ENCODE data around the gene VMP1. TPM values are rescaled to one million over a fixed set of nuclear protein-coding genes. Genes with fewer than 3 reads are reported as not detected.

VMP1 gene
- total and polyA plus RNA-seq, 2 of the 13 experiments (the other 11 are each of a cell fraction or from before 2014, with no cell fraction given) = 186 to 271 TPM

DNA sequence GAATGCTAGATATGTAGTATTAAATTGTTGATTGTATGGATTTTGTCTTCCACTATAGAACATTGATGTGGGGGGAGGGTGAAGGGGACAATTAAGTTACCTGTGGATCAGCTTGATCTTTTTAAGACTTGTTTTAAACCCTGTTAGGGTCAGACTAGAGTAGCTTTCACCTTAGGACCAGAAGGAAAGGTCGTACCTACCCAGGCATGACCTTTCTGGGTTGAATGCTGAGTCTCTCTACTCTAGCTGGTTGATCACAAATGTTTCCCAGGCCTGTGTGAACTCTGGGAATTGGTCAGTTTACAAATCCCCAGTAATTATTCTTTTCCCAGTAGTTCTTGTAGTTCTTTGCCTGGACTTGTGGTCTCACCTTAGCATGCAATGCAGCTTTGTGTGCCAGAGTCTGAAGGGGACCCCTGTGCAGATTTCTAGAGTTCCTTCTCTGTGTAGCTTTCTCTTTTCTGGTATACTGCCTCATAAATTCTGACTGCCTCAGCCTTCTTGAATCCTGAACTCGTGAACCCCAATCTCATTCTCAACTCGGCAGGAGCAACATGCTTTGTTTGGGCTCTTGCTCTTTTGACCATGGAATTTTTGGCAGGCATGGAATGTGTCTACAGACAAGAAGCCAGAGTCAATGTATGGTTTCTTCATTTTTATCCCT is 54.1 kb downstream of the VMP1 start (continued):
- TF ChIP-seq, protein P1, sequence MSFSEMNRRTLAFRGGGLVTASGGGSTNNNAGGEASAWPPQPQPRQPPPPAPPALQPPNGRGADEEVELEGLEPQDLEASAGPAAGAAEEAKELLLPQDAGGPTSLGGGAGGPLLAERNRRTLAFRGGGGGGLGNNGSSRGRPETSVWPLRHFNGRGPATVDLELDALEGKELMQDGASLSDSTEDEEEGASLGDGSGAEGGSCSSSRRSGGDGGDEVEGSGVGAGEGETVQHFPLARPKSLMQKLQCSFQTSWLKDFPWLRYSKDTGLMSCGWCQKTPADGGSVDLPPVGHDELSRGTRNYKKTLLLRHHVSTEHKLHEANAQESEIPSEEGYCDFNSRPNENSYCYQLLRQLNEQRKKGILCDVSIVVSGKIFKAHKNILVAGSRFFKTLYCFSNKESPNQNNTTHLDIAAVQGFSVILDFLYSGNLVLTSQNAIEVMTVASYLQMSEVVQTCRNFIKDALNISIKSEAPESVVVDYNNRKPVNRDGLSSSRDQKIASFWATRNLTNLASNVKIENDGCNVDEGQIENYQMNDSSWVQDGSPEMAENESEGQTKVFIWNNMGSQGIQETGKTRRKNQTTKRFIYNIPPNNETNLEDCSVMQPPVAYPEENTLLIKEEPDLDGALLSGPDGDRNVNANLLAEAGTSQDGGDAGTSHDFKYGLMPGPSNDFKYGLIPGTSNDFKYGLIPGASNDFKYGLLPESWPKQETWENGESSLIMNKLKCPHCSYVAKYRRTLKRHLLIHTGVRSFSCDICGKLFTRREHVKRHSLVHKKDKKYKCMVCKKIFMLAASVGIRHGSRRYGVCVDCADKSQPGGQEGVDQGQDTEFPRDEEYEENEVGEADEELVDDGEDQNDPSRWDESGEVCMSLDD (CRISPR knock-in tag; IDR thresholded peaks at IDR 0.05; ENCODE audit: borderline replicate concordance) = no peak
- TF ChIP-seq SOX5 (CRISPR knock-in tag; IDR thresholded peaks at IDR 0.05; ENCODE audit: borderline replicate concordance) = peak; percentile 78
- no peak for TF ChIP-seq ZNF501 (CRISPR knock-in tag; IDR thresholded peaks at IDR 0.05)
- no peak for TF ChIP-seq SIN3B (IDR thresholded peaks at IDR 0.05; ENCODE audit: low read length)
- TF ChIP-seq IRF2 (CRISPR knock-in tag; IDR thresholded peaks at IDR 0.05) = 0 out of 2 replicates have a peak, but pooled peaks have one; percentile 55
- TF ChIP-seq GATAD2A (CRISPR knock-in tag; IDR thresholded peaks at IDR 0.05) = peak; percentile 80
- TF ChIP-seq MLLT10 (CRISPR knock-in tag; IDR thresholded peaks at IDR 0.05) = no peak
- TF ChIP-seq, protein P2, sequence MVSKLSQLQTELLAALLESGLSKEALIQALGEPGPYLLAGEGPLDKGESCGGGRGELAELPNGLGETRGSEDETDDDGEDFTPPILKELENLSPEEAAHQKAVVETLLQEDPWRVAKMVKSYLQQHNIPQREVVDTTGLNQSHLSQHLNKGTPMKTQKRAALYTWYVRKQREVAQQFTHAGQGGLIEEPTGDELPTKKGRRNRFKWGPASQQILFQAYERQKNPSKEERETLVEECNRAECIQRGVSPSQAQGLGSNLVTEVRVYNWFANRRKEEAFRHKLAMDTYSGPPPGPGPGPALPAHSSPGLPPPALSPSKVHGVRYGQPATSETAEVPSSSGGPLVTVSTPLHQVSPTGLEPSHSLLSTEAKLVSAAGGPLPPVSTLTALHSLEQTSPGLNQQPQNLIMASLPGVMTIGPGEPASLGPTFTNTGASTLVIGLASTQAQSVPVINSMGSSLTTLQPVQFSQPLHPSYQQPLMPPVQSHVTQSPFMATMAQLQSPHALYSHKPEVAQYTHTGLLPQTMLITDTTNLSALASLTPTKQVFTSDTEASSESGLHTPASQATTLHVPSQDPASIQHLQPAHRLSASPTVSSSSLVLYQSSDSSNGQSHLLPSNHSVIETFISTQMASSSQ (IDR thresholded peaks at IDR 0.05; ENCODE audit: low read depth) = no peak
- TF ChIP-seq, protein P2 (CRISPR knock-in tag; IDR thresholded peaks at IDR 0.05; ENCODE audit: borderline replicate concordance) = no peak
- no peak for TF ChIP-seq GLI4 (CRISPR knock-in tag; IDR thresholded peaks at IDR 0.05; ENCODE audit: borderline replicate concordance)
- TF ChIP-seq ZNF235 (CRISPR knock-in tag; IDR thresholded peaks at IDR 0.05; ENCODE audit: borderline replicate concordance) = no peak
- no peak for TF ChIP-seq SOX13 (IDR thresholded peaks at IDR 0.05)
- TF ChIP-seq SOX13 (CRISPR knock-in tag; conservative IDR thresholded peaks at IDR 0.05 in 1 of 2, IDR thresholded peaks at IDR 0.05 in 1 of 2) = peak in 1 of 2 experiments; percentile 87; a peak in 2 of 4 replicates
- no peak for TF ChIP-seq XRCC5 (optimal IDR thresholded peaks at IDR 0.05; ENCODE audit: low read length)
- no peak for TF ChIP-seq CREB1 (IDR thresholded peaks at IDR 0.05)
- TF ChIP-seq CREB1 (CRISPR knock-in tag; IDR thresholded peaks at IDR 0.05) = no peak
- TF ChIP-seq ZMYM4 (CRISPR knock-in tag; IDR thresholded peaks at IDR 0.05) = peak; percentile 27; the same call in 1 of the 2 replicates
- TF ChIP-seq NFE2L2 (IDR thresholded peaks at IDR 0.05; ENCODE audit: low read length) = no peak
- no peak for TF ChIP-seq AHR (CRISPR knock-in tag; IDR thresholded peaks at IDR 0.05)
- TF ChIP-seq CEBPG (CRISPR knock-in tag; IDR thresholded peaks at IDR 0.05) = 0 out of 2 replicates have a peak, but pooled peaks have one; percentile 35
- no peak for TF ChIP-seq RAD21 (CRISPR knock-in tag; IDR thresholded peaks at IDR 0.05)
- no peak for TF ChIP-seq NFIC (IDR thresholded peaks at IDR 0.05; ENCODE audit: low read length)
- TF ChIP-seq, protein P3, sequence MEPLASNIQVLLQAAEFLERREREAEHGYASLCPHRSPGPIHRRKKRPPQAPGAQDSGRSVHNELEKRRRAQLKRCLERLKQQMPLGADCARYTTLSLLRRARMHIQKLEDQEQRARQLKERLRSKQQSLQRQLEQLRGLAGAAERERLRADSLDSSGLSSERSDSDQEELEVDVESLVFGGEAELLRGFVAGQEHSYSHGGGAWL (CRISPR knock-in tag; IDR thresholded peaks at IDR 0.05) = no peak
- 0 out of 2 replicates have a peak, but pooled peaks have one; percentile 31 for TF ChIP-seq KAT7 (CRISPR knock-in tag; IDR thresholded peaks at IDR 0.05; ENCODE audit: borderline replicate concordance)
- TF ChIP-seq ZNF367 (CRISPR knock-in tag; IDR thresholded peaks at IDR 0.05; ENCODE audit: borderline replicate concordance) = no peak
- TF ChIP-seq PHF21A (CRISPR knock-in tag; IDR thresholded peaks at IDR 0.05) = peak; percentile 43; the same call in 1 of the 2 replicates
- peak; percentile 35 for TF ChIP-seq JARID2 (CRISPR knock-in tag; IDR thresholded peaks at IDR 0.05; ENCODE audit: insufficient replicate concordance)
